ENCODE measurements around the gene FRMPD1. TPM values are rescaled to one million over a fixed set of nuclear protein-coding genes. Genes with fewer than 3 reads are reported as not detected.

Gene FRMPD1
- total RNA-seq, 1 experiment from 2014 or later: 0.19 TPM

GRCh38 chr9:37678789-37679273, 28.1 kb downstream of the FRMPD1 start:
- no peak for DNase-seq (ENCODE audit: low spot score)

DNA sequence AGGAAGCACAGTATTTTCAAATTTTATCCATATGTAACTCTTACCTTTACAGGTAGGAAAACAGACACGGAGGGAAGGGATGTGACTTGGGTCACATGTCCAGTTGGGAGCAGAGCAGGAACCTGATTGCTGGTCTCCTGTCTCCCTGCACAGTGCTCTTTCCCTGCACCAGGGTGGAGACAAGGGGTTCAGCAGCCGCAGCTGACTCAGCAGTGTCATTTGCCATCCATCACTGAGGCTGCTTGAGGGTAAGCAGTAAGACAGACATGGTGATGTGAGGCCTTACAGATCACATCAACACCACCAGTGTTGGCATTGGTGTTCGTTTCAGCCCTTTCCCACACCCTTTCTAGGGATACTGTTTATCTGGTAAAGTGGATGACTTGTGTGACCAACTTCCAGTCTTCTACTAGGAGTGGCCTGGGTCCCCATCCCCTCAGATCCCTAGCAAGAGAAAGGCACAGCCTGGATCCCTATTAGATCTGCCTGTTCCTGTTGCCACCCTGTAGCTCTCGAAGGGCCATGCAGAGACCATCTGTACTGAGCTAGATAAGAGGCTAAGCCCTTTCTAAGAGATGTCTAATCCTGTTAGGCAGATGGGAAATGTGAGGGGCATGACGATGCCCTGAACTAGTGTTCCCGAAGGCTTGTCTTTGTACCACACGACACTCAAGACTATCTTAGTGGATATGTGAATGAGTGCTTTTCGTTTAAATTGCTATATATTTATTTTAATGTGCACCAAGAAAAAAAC, 29.1 kb downstream of the FRMPD1 start:
- DNase-seq (ENCODE audit: low spot score): no peak

- no peak for DNase-seq (ENCODE audit: low spot score)
Observed at GRCh38 chr9:37682951-37683350, 32.2 kb downstream of the FRMPD1 start.

GRCh38 chr9:37683531-37684371, 33.0 kb downstream of the FRMPD1 start:
- DNase-seq (ENCODE audit: low spot score): no peak

DNA sequence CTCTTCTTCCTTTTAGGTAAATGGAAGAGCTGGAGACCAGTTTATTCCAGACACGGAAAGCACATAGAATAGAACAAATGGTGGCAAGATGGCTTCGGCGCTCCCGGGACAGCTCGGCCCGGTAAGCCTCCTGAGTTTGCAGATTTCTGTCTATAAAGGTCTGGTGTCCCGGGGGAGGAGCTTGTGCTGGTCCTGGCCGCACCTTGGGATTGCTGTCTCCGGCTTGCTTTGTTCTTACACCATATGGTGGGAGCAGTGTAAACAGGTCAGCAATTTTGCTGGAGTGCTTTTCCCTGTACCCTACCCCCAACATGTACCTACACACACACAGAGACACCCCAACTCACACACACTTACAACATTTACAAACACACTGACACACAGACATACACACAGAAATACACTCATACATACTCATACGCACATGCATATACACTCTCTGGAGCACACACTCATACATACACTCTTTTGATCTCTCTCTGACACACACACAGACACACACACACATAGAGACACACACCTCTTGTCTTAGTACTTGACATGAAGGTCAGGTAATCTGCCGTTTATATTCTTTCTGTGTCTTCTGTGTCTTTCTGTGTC, 42.0 kb downstream of the FRMPD1 start:
- DNase-seq (ENCODE audit: low spot score): no peak

GRCh38 chr9:37693260-37693659, 42.5 kb downstream of the FRMPD1 start:
- no peak for DNase-seq (ENCODE audit: low spot score)

- no peak for DNase-seq (ENCODE audit: low spot score)
Observed at GRCh38 chr9:37694355-37694754, 43.6 kb downstream of the FRMPD1 start.

- DNase-seq (ENCODE audit: low spot score): no peak
Observed at GRCh38 chr9:37696528-37696927, 45.8 kb downstream of the FRMPD1 start.

DNA sequence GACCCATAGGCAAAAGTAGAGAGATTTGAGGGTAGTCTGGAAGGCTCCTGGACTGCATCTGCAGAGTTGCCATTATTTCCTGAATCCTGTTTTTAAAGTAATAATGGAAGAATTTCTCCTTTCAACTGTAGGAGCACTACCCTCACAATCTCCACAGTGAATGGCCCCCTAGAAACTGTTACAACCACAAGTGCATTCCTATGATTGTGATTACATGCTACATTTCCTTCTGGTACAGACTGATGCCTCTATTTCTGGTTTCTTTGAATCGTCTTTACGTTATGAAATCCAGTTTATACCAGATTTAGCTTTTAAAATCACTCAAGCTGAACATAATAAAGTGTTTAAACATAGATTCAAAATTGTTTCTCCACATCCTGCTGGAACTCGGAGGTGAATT, 49.4 kb downstream of the FRMPD1 start:
- no peak for DNase-seq (ENCODE audit: low spot score)

GRCh38 chr9:37700900-37701299, 50.1 kb downstream of the FRMPD1 start:
- DNase-seq (ENCODE audit: low spot score): no peak

GRCh38 chr9:37705787-37706186, 55.0 kb downstream of the FRMPD1 start:
- DNase-seq (ENCODE audit: low spot score): no peak

GRCh38 chr9:37706290-37706689, 55.5 kb downstream of the FRMPD1 start:
- DNase-seq (ENCODE audit: low spot score): peak; percentile 42

- DNase-seq (ENCODE audit: low spot score): no peak
Observed at GRCh38 chr9:37707748-37708147, 57.0 kb downstream of the FRMPD1 start.

GRCh38 chr9:37710046-37710445, 59.3 kb downstream of the FRMPD1 start:
- DNase-seq (ENCODE audit: low spot score): no peak

DNA sequence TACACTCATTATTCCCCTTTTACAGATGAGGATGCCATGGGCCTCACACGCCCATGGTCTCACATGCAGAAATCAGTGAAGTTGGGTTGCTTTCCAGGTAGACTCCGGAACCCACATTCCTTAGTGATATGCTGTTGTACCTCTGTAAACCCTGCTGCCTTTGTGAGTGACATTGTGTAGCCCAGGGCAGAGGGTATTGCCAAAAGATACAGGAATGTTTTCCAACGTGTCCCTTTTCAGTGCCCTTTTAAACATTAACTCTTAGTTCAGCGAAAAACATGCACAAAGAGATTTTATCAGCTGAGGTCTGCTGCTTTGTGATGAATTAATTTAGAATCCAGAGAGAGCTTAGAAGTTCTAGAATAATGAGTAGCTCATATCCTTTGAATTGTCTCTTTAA, 64.5 kb downstream of the FRMPD1 start:
- DNase-seq (ENCODE audit: low spot score): no peak

GRCh38 chr9:37715991-37716505, 65.3 kb downstream of the FRMPD1 start:
- no peak for DNase-seq (ENCODE audit: low spot score)

DNA sequence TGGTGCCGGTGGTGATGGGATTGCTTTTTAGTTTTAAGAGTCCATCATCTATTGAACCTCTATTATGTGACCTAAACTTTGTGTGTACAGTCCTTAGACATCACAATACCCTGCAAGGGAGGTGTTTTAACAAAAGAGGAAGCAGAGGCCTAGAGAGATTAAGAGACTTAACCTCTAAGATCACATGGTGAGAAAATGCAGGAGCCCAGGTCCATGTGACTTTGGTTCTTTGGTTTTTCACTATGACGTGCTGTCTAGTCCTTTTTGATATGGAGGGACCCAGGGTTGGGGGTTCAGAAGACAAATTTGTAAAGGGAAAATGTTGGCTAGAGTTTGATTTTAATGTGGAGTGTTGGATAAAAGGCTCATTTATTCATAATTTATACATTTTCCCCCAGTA, 68.8 kb downstream of the FRMPD1 start:
- DNase-seq (ENCODE audit: low spot score): no peak

- no peak for DNase-seq (ENCODE audit: low spot score)
Observed at GRCh38 chr9:37727013-37727412, 76.3 kb downstream of the FRMPD1 start.

GRCh38 chr9:37729499-37729898, 78.7 kb downstream of the FRMPD1 start:
- DNase-seq (ENCODE audit: low spot score): no peak

DNA sequence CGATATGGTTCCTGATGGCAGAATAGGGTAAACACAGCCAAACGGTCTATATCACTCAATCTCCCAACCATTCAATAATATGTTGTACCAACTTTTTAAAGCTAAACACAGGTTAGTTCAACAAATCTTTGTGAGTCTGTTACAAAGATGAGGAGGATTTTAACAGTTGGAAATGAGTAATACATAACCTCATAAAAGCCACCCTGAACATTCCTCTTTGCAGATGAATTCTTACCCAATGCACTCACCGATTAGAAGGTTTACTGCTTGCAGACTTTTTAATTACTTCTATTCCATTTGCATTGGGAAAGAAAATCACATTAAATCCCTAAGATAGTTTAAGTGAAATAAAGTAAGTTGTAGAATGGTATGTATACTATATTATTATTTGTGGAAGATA, 79.5 kb downstream of the FRMPD1 start:
- peak; percentile 58 for DNase-seq (ENCODE audit: low spot score)

- no peak for DNase-seq (ENCODE audit: low spot score)
Observed at GRCh38 chr9:37730839-37731238, 80.1 kb downstream of the FRMPD1 start.

- DNase-seq (ENCODE audit: low spot score): no peak
Observed at GRCh38 chr9:37732086-37732741, 81.5 kb downstream of the FRMPD1 start.

All from A172 (cell line).